HL-60 (cell line): Measurements from ENCODE around the gene POM121L2.

Experiments used
- DNase-seq, 2 experiments: peaks; one replicate each; pipeline ENCODE4 v3.0.0-alpha.2; 2010 to 2020; ENCODE audit warnings: low read depth in 1 of 2, low spot score in 1 of 2
- H3K27ac ChIP-seq: fragments of 250-450 bp; sonication (Bioruptor Pico); replicated peaks from 2 replicates; pipeline ENCODE4 v1.5.1; 2020; ENCODE audit warnings: mild to moderate bottlenecking, moderate library complexity
- H3K27me3 ChIP-seq: fragments of 250-450 bp; sonication (Bioruptor Pico); 2 replicates; pipeline ENCODE4 v1.5.1; 2021; ENCODE audit warnings: mild to moderate bottlenecking, moderate library complexity; ENCODE audit not compliant: insufficient read depth, poor library complexity, severe bottlenecking
- H3K4me3 ChIP-seq: replicated peaks from 2 replicates; pipeline ENCODE4 v1.5.1; 2011; ENCODE audit warnings: mild to moderate bottlenecking, control low read depth, low read length; ENCODE audit not compliant: insufficient read depth
- GABPA ChIP-seq: IDR thresholded peaks from 2 replicates; pipeline ENCODE4 v1.6.1; 2012; ENCODE audit warnings: low read depth
- POLR2AphosphoS5 ChIP-seq: IDR thresholded peaks from 2 replicates; pipeline ENCODE4 v1.6.1; 2012; ENCODE audit warnings: low read depth
- SPI1 ChIP-seq: IDR thresholded peaks from 2 replicates; pipeline ENCODE4 v1.6.1; 2012; ENCODE audit warnings: low read depth, mild to moderate bottlenecking, borderline replicate concordance
- TF ChIP-seq, protein P1 (sequence below): IDR thresholded peaks from 2 replicates; pipeline ENCODE4 v1.6.1; 2012; ENCODE audit warnings: low read depth; ENCODE audit not compliant: insufficient replicate concordance
- TF ChIP-seq, protein P2 (sequence below): IDR thresholded peaks from one replicate; pipeline ENCODE4 v1.5.1; 2011; ENCODE audit warnings: low read length, control low read depth, inconsistent platforms; ENCODE audit not compliant: insufficient read depth

The POM121L2 gene

DNA sequence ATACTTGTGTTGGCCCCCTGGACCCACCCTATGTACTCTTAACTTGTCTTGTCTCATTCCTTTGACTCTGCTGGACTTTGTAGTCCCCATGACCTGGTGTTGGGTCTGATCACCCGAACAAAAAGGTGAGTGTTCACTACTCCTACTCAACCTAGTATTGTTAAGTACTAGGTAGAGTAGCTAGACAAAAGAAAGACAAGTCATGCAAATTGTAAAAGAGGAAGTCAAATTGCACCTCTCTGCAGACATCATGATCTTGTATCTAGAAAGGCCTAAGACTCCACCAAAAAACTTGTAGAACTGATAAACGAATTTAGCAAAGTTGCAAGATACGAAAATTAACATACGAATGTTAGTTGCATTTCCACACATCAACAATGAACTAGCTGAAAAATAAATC is 40.8 kb upstream of the POM121L2 start:
- TF ChIP-seq SPI1 = peak; percentile 42; the same call in 1 of the 2 replicates
- TF ChIP-seq, protein P1, sequence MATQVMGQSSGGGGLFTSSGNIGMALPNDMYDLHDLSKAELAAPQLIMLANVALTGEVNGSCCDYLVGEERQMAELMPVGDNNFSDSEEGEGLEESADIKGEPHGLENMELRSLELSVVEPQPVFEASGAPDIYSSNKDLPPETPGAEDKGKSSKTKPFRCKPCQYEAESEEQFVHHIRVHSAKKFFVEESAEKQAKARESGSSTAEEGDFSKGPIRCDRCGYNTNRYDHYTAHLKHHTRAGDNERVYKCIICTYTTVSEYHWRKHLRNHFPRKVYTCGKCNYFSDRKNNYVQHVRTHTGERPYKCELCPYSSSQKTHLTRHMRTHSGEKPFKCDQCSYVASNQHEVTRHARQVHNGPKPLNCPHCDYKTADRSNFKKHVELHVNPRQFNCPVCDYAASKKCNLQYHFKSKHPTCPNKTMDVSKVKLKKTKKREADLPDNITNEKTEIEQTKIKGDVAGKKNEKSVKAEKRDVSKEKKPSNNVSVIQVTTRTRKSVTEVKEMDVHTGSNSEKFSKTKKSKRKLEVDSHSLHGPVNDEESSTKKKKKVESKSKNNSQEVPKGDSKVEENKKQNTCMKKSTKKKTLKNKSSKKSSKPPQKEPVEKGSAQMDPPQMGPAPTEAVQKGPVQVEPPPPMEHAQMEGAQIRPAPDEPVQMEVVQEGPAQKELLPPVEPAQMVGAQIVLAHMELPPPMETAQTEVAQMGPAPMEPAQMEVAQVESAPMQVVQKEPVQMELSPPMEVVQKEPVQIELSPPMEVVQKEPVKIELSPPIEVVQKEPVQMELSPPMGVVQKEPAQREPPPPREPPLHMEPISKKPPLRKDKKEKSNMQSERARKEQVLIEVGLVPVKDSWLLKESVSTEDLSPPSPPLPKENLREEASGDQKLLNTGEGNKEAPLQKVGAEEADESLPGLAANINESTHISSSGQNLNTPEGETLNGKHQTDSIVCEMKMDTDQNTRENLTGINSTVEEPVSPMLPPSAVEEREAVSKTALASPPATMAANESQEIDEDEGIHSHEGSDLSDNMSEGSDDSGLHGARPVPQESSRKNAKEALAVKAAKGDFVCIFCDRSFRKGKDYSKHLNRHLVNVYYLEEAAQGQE = no peak
- Histone ChIP-seq H3K4me3 (no peak overlapping the region), H3K27ac (no peak overlapping the region), H3K27me3 (no peaks in the 10 kb centered on the region)
- no peak for DNase-seq

DNA sequence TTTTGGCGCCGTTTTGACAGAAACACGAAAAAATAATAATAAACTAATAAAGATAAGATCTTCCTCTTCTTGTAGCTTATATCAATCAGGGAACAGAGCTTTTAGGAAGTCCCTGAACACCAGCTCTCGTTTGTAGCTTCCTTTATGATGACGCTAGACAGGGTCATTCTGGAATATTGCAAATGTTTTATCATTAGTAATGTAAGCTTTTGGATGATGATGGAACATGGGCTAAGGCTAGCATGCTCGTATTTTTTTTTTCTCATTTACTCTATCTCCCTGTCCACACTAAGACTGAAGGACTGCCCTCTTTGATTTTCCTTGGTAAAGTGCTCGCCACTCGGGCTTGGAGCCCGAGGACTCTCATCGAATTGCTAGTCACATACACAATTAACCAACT is 22.1 kb upstream of the POM121L2 start:
- no peak for DNase-seq
- H3K27ac ChIP-seq = no peak overlapping the region
- H3K4me3 ChIP-seq = no peak overlapping the region
- no peaks in the 10 kb centered on the region for H3K27me3 ChIP-seq
- TF ChIP-seq POLR2AphosphoS5 (no peak), GABPA (no peak), SPI1 (no peak)
- TF ChIP-seq, protein P2, sequence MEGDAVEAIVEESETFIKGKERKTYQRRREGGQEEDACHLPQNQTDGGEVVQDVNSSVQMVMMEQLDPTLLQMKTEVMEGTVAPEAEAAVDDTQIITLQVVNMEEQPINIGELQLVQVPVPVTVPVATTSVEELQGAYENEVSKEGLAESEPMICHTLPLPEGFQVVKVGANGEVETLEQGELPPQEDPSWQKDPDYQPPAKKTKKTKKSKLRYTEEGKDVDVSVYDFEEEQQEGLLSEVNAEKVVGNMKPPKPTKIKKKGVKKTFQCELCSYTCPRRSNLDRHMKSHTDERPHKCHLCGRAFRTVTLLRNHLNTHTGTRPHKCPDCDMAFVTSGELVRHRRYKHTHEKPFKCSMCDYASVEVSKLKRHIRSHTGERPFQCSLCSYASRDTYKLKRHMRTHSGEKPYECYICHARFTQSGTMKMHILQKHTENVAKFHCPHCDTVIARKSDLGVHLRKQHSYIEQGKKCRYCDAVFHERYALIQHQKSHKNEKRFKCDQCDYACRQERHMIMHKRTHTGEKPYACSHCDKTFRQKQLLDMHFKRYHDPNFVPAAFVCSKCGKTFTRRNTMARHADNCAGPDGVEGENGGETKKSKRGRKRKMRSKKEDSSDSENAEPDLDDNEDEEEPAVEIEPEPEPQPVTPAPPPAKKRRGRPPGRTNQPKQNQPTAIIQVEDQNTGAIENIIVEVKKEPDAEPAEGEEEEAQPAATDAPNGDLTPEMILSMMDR = no peak
- TF ChIP-seq, protein P1 = no peak

GRCh38 chr6:27333642-27334040 is 21.6 kb upstream of the POM121L2 start:
- Histone ChIP-seq H3K4me3 (no peak overlapping the region; the same call in 1 of the 2 replicates), H3K27me3 (no peaks in the 10 kb centered on the region), H3K27ac (no peak overlapping the region)
- DNase-seq = no peak
- no peak for TF ChIP-seq GABPA
- no peak for TF ChIP-seq POLR2AphosphoS5
- no peak for TF ChIP-seq SPI1
- TF ChIP-seq, protein P1 = no peak
- TF ChIP-seq, protein P2 = no peak
